Stimulated activated CD8-positive, alpha-beta memory T cell treated with anti-CD3 and anti-CD28 coated beads, Interleukin-12 subunit alpha, Interleukin-12 subunit beta, amount 100 ng/mL, for 4 hours (primary cell): ENCODE measurements around the gene TP53I3.
"Not testable (repeated sequence)": the region's sequence is repeated elsewhere in the genome, so short reads cannot be mapped to it uniquely, and the experiment has no call there.

Experiments used
- DNase-seq: peaks from one replicate; pipeline ENCODE4 v3.0.0-alpha.2; 2020; ENCODE audit warnings: low read depth

TP53I3 gene

DNA sequence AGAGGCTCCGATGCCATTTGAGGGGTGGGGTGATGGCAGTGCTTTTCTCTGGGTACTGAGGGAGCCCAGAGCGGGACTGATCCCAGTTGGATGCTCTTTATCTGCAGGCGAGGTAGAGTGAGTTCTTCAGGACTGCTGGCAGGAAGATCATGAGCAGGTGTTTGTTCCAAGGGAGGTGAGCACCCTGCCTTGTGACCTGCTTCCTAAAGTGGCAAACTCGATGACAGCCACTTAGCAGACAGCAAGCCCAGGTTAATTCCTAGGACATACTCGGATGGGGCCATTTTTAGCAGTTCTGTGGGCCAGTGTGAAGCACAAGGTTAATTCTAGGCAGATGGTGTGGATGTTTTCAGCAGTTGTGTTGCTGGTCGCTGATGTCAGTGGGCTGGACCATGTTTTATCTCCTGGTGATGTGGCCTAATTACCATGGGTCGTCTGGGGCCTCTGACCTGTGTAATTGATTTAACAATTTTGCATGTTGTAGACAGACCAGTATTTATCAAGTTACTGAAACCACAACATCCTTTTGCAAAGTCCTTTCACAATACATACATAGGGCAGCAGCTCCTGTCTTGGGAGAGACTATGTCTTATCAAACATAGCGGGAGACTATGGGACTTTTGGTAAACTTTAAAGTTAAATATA lies 30.1 kb downstream of the TP53I3 start:
- DNase-seq, result no peak

GRCh38 chr2:24052951-24053350 lies 31.7 kb downstream of the TP53I3 start:
- no peak for DNase-seq

- DNase-seq, result no peak
These were observed 32.8 kb downstream of the TP53I3 start for GRCh38 chr2:24051833-24052232.

- no peak for DNase-seq
These were observed 34.3 kb downstream of the TP53I3 start for GRCh38 chr2:24050041-24050979.

DNA sequence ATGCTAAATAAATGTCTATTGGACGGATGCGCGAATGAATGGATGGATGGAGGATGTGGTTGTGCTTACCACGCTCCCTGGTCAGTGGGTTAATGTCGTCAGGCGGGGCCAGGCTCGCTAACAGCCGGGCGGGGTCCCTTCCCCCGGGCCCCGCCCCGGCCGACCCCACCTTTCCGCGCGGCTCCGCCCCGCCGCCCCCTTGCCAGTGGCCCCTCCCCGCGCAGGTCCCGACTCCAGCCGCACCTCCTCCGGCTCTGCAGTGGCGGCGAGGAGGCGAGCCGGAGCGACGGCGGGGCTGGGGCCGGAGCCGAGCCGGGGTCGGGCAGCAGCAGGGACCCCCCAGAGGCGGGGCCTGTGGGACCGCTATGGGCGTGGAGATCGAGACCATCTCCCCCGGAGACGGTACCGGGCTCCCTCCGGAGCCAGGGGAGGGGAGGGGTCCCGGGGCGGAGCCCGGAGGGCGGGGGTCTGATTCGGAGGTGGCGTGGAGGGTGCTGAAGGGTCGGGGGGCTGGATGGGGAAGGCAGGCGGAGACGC lies 35.1 kb downstream of the TP53I3 start, which contains the start of gene FKBP1B:
Gene FKBP1B (plus strand): TSS at position 257 of the 537 bp plus-strand sequence. CDS start 109 bp downstream, at position 366.
- peak; percentile 34 for DNase-seq

- DNase-seq, result no peak
These were observed 35.7 kb downstream of the TP53I3 start for GRCh38 chr2:24048769-24049484.

DNA sequence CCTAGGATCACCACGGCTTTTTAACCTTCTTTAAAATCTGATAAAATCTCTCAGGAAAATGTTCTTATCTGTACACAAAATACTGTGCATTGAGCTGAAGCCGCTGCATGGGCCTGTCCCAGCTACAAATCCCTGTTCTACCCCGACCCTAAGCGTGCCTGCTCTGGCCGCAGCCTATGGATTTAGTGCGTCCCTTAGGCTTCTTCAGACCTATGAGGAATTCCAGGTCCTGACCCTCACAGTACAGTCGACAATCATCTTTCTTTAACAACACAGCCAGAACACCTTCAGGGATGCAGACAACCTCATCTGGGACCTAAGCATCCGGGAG lies 37.0 kb downstream of the TP53I3 start:
- DNase-seq, result no peak

DNA sequence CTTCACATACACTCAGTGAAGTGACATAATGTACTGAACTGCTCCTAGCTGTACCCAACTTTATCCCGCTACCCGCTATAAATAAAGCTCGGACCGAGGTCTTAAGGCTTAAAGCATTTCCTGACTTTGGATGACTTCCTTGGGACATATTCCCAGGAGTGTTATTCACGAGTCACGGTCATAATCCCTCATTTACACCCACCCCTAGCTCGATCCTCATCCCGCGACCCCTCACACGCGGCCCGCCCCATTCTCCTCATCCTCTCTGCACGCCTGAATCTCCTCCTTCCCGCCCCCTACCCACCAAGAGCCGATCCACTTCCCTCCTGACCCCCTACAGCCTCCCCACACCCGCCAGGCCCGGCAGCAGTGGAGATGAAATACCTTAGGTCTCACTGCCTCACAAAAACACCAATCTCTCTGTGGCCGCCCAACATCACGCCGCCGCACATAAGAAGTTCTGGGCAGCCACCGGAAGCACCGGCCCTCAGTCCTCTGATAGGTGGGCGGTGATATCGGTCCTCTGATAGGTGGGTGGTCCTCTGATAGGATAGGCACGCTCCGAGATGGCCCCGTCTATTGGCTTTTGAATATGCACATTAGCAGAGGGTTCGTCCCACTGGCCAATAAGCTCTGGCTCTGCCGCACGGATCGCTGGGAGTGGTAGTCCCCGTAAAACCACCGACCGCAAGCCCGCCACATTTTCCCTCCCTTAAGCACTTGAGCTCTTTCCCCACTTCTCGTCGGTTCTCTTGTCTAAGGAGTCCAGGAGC lies 37.5 kb downstream of the TP53I3 start, which contains the start of gene WDCP:
Gene WDCP (minus strand): TSS at position 462 of the 773 bp plus-strand sequence. CDS start 7,897 bp downstream, outside the sequence.
- peak; percentile 84 for DNase-seq

GRCh38 chr2:24046599-24046929 lies 38.1 kb downstream of the TP53I3 start:
- DNase-seq, result no peak

DNA sequence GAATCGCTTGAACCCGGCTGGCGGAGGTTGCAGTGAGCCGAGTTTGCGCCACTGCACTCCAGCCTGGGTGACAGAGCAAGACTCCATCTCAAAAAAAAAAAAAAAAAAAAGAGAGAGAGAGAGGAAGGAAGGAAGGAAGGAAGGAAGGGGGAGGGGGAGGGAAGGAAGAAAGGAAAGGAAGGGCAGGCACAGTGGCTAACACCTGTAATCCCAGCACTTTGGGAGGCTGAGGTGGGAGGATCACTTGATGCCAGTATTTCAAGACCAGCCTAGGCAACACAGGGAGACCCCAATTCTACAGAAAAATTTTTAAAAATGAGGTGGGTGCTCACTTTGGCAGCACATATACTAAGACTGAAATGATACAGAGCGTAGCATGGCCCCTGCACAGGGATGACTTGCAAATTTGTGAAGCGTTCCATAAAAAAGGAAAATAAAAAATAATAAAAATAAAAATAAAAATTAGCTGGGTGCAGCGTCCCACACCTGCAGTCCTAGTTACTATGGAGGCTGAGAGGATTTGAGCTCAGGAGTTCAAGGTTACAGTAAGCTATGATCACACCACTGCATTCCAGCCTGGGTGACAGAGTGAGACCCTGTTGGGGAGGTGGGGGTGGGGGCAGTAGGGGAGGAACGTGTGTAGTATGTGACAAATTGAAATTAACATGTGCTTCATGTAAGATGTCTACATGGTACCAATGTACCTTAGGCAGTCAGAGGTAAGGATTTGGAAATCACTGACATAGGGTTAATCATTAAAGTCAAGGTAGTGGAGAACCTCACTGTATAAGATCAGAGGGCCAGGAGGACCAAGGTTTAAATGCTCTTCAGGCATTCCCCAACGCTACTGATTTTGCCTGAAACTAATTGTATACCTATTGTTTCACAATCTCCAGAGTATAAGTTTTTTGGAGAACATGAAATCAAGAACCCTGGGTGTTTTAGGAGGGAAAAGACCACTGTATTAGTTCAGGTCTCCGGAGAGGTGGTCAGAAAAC lies 38.8 kb downstream of the TP53I3 start:
- DNase-seq, result no peak

- DNase-seq, result not testable (repeated sequence)
These were observed 41.5 kb downstream of the TP53I3 start for GRCh38 chr2:24043133-24043532.

- DNase-seq, result no peak
These were observed 44.1 kb downstream of the TP53I3 start for GRCh38 chr2:24040511-24040910.

DNA sequence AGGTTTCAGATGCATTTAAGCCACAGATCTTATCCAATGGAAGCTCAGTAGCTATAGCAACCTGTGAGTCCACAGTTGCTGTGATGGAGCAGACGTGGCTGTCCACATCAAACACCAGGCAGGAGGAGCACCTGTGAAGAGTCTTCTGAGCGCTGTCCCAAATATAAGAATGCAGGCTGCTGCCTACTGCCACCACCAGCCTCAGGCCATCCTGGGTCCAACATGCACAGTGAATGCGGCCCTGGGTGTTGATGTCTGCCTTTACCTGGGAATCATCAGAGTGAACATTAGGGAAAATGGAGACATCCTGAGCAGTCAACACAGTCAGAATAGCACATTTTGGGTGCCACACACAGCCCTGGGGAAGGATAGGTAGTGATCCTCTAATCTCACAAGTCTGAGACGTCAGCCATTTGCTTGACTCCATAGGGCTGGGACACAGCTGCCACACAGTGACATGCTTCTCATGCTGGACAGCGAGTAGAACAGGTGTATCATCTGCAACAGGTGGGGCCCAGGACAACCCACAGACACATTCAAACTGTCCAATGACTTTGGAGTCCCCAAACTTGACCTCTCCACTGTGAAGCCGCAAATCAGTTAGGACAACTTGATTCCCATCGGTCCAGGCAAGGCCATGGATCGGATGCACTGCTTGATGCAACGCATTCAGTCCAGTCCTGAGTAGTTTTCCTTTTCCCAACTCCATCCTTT lies 45.7 kb downstream of the TP53I3 start:
- no peak for DNase-seq
